Neural crest cell (in vitro differentiated cells): ENCODE data around the gene CAMK4. TPM values are rescaled to one million over a fixed set of nuclear protein-coding genes. Genes with fewer than 3 reads are reported as not detected.
"Not testable (repeated sequence)": the region's sequence is repeated elsewhere in the genome, so short reads cannot be mapped to it uniquely, and the experiment has no call there.

Experiments used
- DNase-seq: peaks from one replicate; pipeline ENCODE4 v3.0.0; 2021; ENCODE audit warnings: low read depth, mixed read lengths, low spot score
- H3K27ac Mint-ChIP-seq: one replicate; pipeline ENCODE4 v1.8.0; 2021; ENCODE audit warnings: mild to moderate bottlenecking, mixed read lengths; ENCODE audit not compliant: unreplicated experiment
- H3K27me3 Mint-ChIP-seq: 2 replicates; pipeline ENCODE4 v1.8.0; 2021; ENCODE audit warnings: low read depth, mild to moderate bottlenecking, mixed read lengths
- H3K36me3 Mint-ChIP-seq: 2 replicates; pipeline ENCODE4 v1.8.0; 2021; ENCODE audit warnings: low read depth, mild to moderate bottlenecking, mixed read lengths
- H3K4me1 Mint-ChIP-seq: 2 replicates; pipeline ENCODE4 v1.8.0; 2021; ENCODE audit warnings: mixed read lengths
- H3K4me3 Mint-ChIP-seq: one replicate; pipeline ENCODE4 v1.8.0; 2021; ENCODE audit warnings: mild to moderate bottlenecking, mixed read lengths
- H3K9me3 Mint-ChIP-seq: 2 replicates; pipeline ENCODE4 v1.8.0; 2021; ENCODE audit warnings: mixed read lengths
- CTCF ChIP-seq: fragments of 200-600 bp; sonication (generic); conservative IDR thresholded peaks from 2 replicates; pipeline ENCODE4 v1.5.0; 2021; ENCODE audit warnings: antibody characterized with exemption, mild to moderate bottlenecking
- total RNA-seq: library from RNA; stranded (reverse); gene quantifications from 2 replicates; pipeline ENCODE4 v1.2.1, GENCODE V29; 2021

CAMK4 gene
- total RNA-seq, 1 donor from 2014 or later, result 9.4 TPM

GRCh38 chr5:111295649-111296048 lies 71.5 kb downstream of the CAMK4 start:
- Mint-ChIP-seq H3K27ac (no peak overlapping the region), H3K9me3 (peaks cover 9% of the 10 kb centered on the region), H3K36me3 (peaks cover 4% of the 10 kb centered on the region), H3K27me3 (no peaks in the 10 kb centered on the region), H3K4me1 (no peaks in the 10 kb centered on the region), H3K4me3 (no peak overlapping the region)
- DNase-seq, result no peak
- no peak for TF ChIP-seq CTCF

GRCh38 chr5:111296570-111296969 lies 72.4 kb downstream of the CAMK4 start:
- no peak overlapping the region for H3K4me3 Mint-ChIP-seq
- no peak overlapping the region for H3K27ac Mint-ChIP-seq
- no peaks in the 10 kb centered on the region for H3K27me3 Mint-ChIP-seq
- H3K4me1 Mint-ChIP-seq, result no peaks in the 10 kb centered on the region
- peaks cover 4% of the 10 kb centered on the region for H3K36me3 Mint-ChIP-seq
- TF ChIP-seq CTCF, result no peak
- peaks cover 9% of the 10 kb centered on the region for H3K9me3 Mint-ChIP-seq
- DNase-seq, result no peak

GRCh38 chr5:111299067-111299481 lies 74.9 kb downstream of the CAMK4 start:
- H3K4me1 Mint-ChIP-seq, result no peaks in the 10 kb centered on the region
- TF ChIP-seq CTCF, result no peak
- H3K4me3 Mint-ChIP-seq, result no peak overlapping the region
- no peak overlapping the region for H3K27ac Mint-ChIP-seq
- DNase-seq, result no peak
- no peaks in the 10 kb centered on the region for H3K27me3 Mint-ChIP-seq
- peaks cover 9% of the 10 kb centered on the region for H3K9me3 Mint-ChIP-seq
- H3K36me3 Mint-ChIP-seq, result peaks cover 4% of the 10 kb centered on the region

- no peak for TF ChIP-seq CTCF
These were observed 75.7 kb downstream of the CAMK4 start for GRCh38 chr5:111299831-111300432.

GRCh38 chr5:111301264-111301663 lies 77.1 kb downstream of the CAMK4 start:
- no peak for TF ChIP-seq CTCF
- Mint-ChIP-seq H3K36me3 (peaks cover 4% of the 10 kb centered on the region), H3K4me1 (no peaks in the 10 kb centered on the region), H3K27ac (no peak overlapping the region), H3K4me3 (no peak overlapping the region), H3K9me3 (peaks cover 9% of the 10 kb centered on the region), H3K27me3 (no peaks in the 10 kb centered on the region)
- DNase-seq, result no peak

More at GRCh38 chr5:111299831-111300432, 75.7 kb downstream of the CAMK4 start:
- no peaks in the 10 kb centered on the region for H3K27me3 Mint-ChIP-seq
- DNase-seq, result no peak
- H3K4me3 Mint-ChIP-seq, result no peak overlapping the region
- no peak overlapping the region for H3K27ac Mint-ChIP-seq
- H3K9me3 Mint-ChIP-seq, result peaks cover 9% of the 10 kb centered on the region
- H3K4me1 Mint-ChIP-seq, result no peaks in the 10 kb centered on the region
- H3K36me3 Mint-ChIP-seq, result peaks cover 4% of the 10 kb centered on the region

- H3K9me3 Mint-ChIP-seq, DNase-seq, H3K27ac Mint-ChIP-seq, H3K27me3 Mint-ChIP-seq, H3K36me3 Mint-ChIP-seq, H3K4me1 Mint-ChIP-seq: not testable (repeated sequence)
- H3K4me3 Mint-ChIP-seq, result peak overlapping the region; percentile 15
These were observed 77.9 kb downstream of the CAMK4 start for GRCh38 chr5:111302043-111302442.
